Measurements from ENCODE around the gene KPNA4. TPM values are rescaled to one million over a fixed set of nuclear protein-coding genes. Genes with fewer than 3 reads are reported as not detected.

KPNA4 gene
- total RNA-seq, 1 experiment from 2014 or later, result 76.7 TPM

GRCh38 chr3:160601288-160601687 is 35.9 kb upstream of the KPNA4 start:
- H4K8ac ChIP-seq (replicated peaks; ENCODE audit: insufficient read length, low read depth, low read length), result no peak overlapping the region
- Mint-ChIP-seq H3K27ac (no peak overlapping the region), H3K4me3 (no peak overlapping the region), H3K36me3 (ENCODE audit: insufficient read depth in 1 of 3, low read depth in 3 of 3) (no peaks in the 10 kb centered on the region), H3K4me1 (no peaks in the 10 kb centered on the region), H3K27me3 (ENCODE audit: low read depth) (no peaks in the 10 kb centered on the region), H3K9me3 (no peaks in the 10 kb centered on the region)
- DNase-seq, result no peak
- WGBS (ENCODE audit: extremely low coverage, insufficient read length, low lambda C conversion rate), result no CpG with 5 or more reads among the region's 1 CpG
- no peak overlapping the region for H3K56ac ChIP-seq (ENCODE audit: insufficient read length, low read depth, low read length)
- H2BK120ac ChIP-seq (ENCODE audit: low read depth, low read length, poor library complexity, severe bottlenecking), result no peak overlapping the region
- no peak overlapping the region for H3K4me2 ChIP-seq (ENCODE audit: insufficient read depth, insufficient read length, low read length)
- H3K27me3 ChIP-seq (ENCODE audit: insufficient read depth, low read length), result no peaks in the 10 kb centered on the region
- H3K9me3 ChIP-seq (ENCODE audit: control insufficient read depth, low read depth, low read length), result no peaks in the 10 kb centered on the region
- no peak overlapping the region for H3K27ac ChIP-seq (ENCODE audit: insufficient read length, low read depth, low read length)
- no peaks in the 10 kb centered on the region for H3K79me2 ChIP-seq (ENCODE audit: insufficient read depth, low read length)
- no peak overlapping the region for H3K9ac ChIP-seq (ENCODE audit: extremely low read depth, insufficient read length, low read length)
- no peaks in the 10 kb centered on the region for H3K23me2 ChIP-seq (ENCODE audit: insufficient read length, low read depth, low read length, poor library complexity, severe bottlenecking)
- no peak overlapping the region for H2BK20ac ChIP-seq (ENCODE audit: low read depth, low read length, poor library complexity, severe bottlenecking)
- H2AFZ ChIP-seq (ENCODE audit: low read length), result no peak overlapping the region
- H3K23ac ChIP-seq (ENCODE audit: insufficient read length, low read depth, low read length), result no peak overlapping the region
- H3K14ac ChIP-seq (ENCODE audit: insufficient read depth, low read length), result no peak overlapping the region
- H3K4me1 ChIP-seq (ENCODE audit: insufficient read depth, low read length), result no peaks in the 10 kb centered on the region
- no peak overlapping the region for H2AK5ac ChIP-seq (ENCODE audit: insufficient read length, low read length)
- no peak overlapping the region for H3K18ac ChIP-seq (ENCODE audit: insufficient read length, low read depth, low read length)
- H3K4ac ChIP-seq (ENCODE audit: low read depth, low read length), result no peak overlapping the region
- H3T11ph ChIP-seq (ENCODE audit: low read length), result no peak overlapping the region
- no peak overlapping the region for H2BK12ac ChIP-seq (ENCODE audit: insufficient read length, low read depth, low read length)
- H4K5ac ChIP-seq (ENCODE audit: insufficient read length, low read depth, low read length), result no peak overlapping the region
- H4K20me1 ChIP-seq (ENCODE audit: control insufficient read depth, insufficient read depth, insufficient read length), result no peaks in the 10 kb centered on the region
- no peak overlapping the region for H2BK5ac ChIP-seq (ENCODE audit: insufficient read length, low read length)
- no peak for TF ChIP-seq CTCF (conservative IDR thresholded peaks at IDR 0.05)
- H3K79me1 ChIP-seq (ENCODE audit: insufficient read depth, low read depth, low read length, poor library complexity, severe bottlenecking), result no peaks in the 10 kb centered on the region
- H4K91ac ChIP-seq (ENCODE audit: insufficient read length, low read depth, low read length), result no peak overlapping the region
- no peak overlapping the region for H2BK15ac ChIP-seq (ENCODE audit: low read depth, low read length)
